ENCODE measurements around the gene PCTP. TPM values are rescaled to one million over a fixed set of nuclear protein-coding genes. Genes with fewer than 3 reads are reported as not detected.

The PCTP gene
- total RNA-seq, 1 donor from 2014 or later = 8.4 TPM

- H3K27me3 Mint-ChIP-seq (ENCODE audit: unreplicated experiment) = peaks cover 35% of the 10 kb centered on the region
- no peak for DNase-seq (ENCODE audit: extremely low spot score, unreplicated experiment)
- H3K9me3 Mint-ChIP-seq (ENCODE audit: unreplicated experiment) = no peaks in the 10 kb centered on the region
- H3K36me3 Mint-ChIP-seq (ENCODE audit: unreplicated experiment) = no peaks in the 10 kb centered on the region
- no peak overlapping the region for H3K27ac Mint-ChIP-seq (ENCODE audit: unreplicated experiment)
- H3K4me1 Mint-ChIP-seq (ENCODE audit: unreplicated experiment) = no peaks in the 10 kb centered on the region
- H3K4me3 Mint-ChIP-seq (ENCODE audit: unreplicated experiment) = no peak overlapping the region
- TF ChIP-seq, protein P1, sequence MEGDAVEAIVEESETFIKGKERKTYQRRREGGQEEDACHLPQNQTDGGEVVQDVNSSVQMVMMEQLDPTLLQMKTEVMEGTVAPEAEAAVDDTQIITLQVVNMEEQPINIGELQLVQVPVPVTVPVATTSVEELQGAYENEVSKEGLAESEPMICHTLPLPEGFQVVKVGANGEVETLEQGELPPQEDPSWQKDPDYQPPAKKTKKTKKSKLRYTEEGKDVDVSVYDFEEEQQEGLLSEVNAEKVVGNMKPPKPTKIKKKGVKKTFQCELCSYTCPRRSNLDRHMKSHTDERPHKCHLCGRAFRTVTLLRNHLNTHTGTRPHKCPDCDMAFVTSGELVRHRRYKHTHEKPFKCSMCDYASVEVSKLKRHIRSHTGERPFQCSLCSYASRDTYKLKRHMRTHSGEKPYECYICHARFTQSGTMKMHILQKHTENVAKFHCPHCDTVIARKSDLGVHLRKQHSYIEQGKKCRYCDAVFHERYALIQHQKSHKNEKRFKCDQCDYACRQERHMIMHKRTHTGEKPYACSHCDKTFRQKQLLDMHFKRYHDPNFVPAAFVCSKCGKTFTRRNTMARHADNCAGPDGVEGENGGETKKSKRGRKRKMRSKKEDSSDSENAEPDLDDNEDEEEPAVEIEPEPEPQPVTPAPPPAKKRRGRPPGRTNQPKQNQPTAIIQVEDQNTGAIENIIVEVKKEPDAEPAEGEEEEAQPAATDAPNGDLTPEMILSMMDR (IDR thresholded peaks at IDR 0.05) = no peak
Measured at GRCh38 chr17:55740511-55741355, 10.1 kb upstream of the PCTP start.

DNA sequence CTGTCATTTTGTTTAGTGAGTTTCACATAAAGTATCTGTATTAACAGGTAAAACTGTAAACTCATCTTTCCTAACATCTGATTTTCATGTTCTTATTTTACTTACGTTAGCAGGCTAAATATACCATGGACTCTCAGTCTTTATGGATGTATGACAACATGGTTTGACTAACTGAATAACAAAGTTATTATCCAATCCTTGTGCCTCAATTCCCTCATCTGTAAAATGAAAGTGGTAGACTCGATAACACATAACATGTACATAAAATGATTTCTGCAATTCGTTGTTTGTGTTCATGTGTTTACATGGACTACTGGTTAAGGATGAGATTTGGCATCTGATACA lies 9.5 kb upstream of the PCTP start:
- no peaks in the 10 kb centered on the region for H3K4me1 Mint-ChIP-seq (ENCODE audit: unreplicated experiment)
- H3K36me3 Mint-ChIP-seq (ENCODE audit: unreplicated experiment) = peaks cover 2% of the 10 kb centered on the region
- no peak overlapping the region for H3K27ac Mint-ChIP-seq (ENCODE audit: unreplicated experiment)
- TF ChIP-seq, protein P1 (IDR thresholded peaks at IDR 0.05) = no peak
- H3K9me3 Mint-ChIP-seq (ENCODE audit: unreplicated experiment) = no peaks in the 10 kb centered on the region
- DNase-seq (ENCODE audit: extremely low spot score, unreplicated experiment) = no peak
- H3K4me3 Mint-ChIP-seq (ENCODE audit: unreplicated experiment) = no peak overlapping the region
- H3K27me3 Mint-ChIP-seq (ENCODE audit: unreplicated experiment) = peaks cover 40% of the 10 kb centered on the region

- Mint-ChIP-seq H3K27ac (ENCODE audit: unreplicated experiment) (no peak overlapping the region), H3K4me3 (ENCODE audit: unreplicated experiment) (no peak overlapping the region), H3K4me1 (ENCODE audit: unreplicated experiment) (no peaks in the 10 kb centered on the region), H3K36me3 (ENCODE audit: unreplicated experiment) (peaks cover 2% of the 10 kb centered on the region), H3K27me3 (ENCODE audit: unreplicated experiment) (peaks cover 51% of the 10 kb centered on the region), H3K9me3 (ENCODE audit: unreplicated experiment) (no peaks in the 10 kb centered on the region)
- TF ChIP-seq, protein P1 (IDR thresholded peaks at IDR 0.05) = no peak
- no peak for DNase-seq (ENCODE audit: extremely low spot score, unreplicated experiment)
Measured at GRCh38 chr17:55742272-55743102, 8.4 kb upstream of the PCTP start.

DNA sequence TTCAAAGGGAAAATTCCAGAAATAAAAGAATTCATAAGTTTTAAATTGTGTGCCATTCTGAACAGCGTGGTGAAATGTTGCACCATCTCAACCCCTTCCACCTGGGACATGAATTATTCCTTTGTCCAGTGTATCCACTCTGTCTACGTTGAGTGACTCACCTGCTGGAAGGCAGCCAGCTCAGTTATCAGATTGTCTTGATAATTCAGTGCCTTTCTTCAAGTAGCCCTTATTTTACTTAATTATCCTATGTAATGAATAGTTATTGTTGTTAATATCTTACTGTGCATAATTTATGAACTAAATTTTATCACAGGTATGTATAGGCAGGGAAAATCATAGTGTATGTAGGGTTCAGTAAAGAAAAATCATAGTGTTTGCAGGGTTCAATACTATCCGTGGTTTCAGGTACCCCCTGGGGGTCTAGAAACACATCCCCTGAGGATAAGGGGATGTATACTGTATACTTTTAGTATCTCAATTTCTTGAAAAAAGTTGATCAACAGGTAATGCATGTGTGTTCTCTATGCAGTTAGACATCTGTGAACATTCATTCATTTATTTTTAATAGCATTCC lies 7.7 kb upstream of the PCTP start:
- Mint-ChIP-seq H3K4me1 (ENCODE audit: unreplicated experiment) (no peaks in the 10 kb centered on the region), H3K36me3 (ENCODE audit: unreplicated experiment) (peaks cover 2% of the 10 kb centered on the region), H3K4me3 (ENCODE audit: unreplicated experiment) (no peak overlapping the region), H3K27me3 (ENCODE audit: unreplicated experiment) (peaks cover 54% of the 10 kb centered on the region), H3K9me3 (ENCODE audit: unreplicated experiment) (no peaks in the 10 kb centered on the region), H3K27ac (ENCODE audit: unreplicated experiment) (no peak overlapping the region)
- TF ChIP-seq, protein P1 (IDR thresholded peaks at IDR 0.05) = no peak
- no peak for DNase-seq (ENCODE audit: extremely low spot score, unreplicated experiment)

DNA sequence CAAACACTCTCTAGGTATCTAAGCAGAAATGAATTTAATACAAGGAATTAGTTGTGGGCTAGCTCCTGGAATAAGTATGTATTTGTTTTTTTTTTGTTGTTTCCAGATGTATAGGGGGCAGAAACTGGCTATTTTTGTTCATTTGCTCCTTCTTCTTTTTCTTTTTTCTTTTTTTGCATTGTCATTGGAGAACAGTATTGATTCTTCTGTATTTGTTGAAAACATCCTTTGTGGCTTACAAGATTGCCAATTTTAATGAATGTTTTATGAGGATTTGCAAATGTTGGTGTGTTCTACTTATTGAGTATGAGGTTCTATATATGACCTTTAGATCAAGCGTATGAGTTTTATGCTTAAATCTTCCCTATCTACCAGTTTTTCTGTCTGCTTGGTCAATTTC lies 5.6 kb upstream of the PCTP start:
- H3K27ac Mint-ChIP-seq (ENCODE audit: unreplicated experiment) = no peak overlapping the region
- TF ChIP-seq, protein P1 (IDR thresholded peaks at IDR 0.05) = no peak
- no peak overlapping the region for H3K4me3 Mint-ChIP-seq (ENCODE audit: unreplicated experiment)
- no peak for DNase-seq (ENCODE audit: extremely low spot score, unreplicated experiment)
- H3K27me3 Mint-ChIP-seq (ENCODE audit: unreplicated experiment) = peaks cover 60% of the 10 kb centered on the region
- no peaks in the 10 kb centered on the region for H3K4me1 Mint-ChIP-seq (ENCODE audit: unreplicated experiment)
- H3K36me3 Mint-ChIP-seq (ENCODE audit: unreplicated experiment) = peaks cover 2% of the 10 kb centered on the region
- no peaks in the 10 kb centered on the region for H3K9me3 Mint-ChIP-seq (ENCODE audit: unreplicated experiment)

All from osteocyte (in vitro differentiated cells).